ENCODE measurements around the gene ROBO4.

Gene ROBO4

DNA sequence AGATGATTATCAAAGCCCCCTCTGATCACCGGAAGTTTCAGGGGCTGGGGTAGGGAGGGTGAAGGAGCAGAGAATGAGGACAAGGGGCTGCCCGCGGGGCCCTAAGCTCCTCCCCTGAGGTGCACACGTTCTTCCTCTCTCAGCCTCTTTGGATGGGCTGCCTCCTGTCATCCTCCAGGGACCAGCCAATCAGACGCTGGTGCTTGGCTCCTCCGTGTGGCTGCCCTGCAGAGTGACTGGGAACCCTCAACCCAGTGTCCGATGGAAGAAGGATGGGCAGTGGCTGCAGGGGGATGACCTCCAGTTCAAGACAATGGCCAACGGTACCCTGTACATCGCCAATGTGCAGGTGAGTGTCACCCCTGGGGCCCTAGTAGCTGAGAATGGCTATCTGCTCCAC, 24.9 kb downstream of the ROBO4 start:
- no peak for DNase-seq (ENCODE audit: low spot score)

DNA sequence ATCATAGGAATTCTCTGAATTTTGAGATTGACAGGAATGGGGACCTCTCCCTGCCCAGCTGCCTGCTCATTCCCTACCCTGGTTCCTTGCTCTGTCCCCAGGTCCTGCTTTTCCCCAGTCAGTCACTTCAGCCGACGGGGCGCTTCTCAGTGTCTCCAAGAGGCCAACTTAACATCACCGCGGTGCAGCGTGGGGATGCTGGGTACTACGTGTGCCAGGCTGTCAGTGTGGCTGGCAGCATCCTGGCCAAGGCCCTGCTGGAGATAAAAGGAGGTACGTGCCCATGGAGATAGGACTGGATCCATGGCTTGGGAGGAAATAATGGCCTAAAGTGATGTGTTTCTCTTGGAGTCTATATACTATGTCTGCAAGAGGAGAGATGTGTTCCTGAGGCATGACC, 25.4 kb downstream of the ROBO4 start:
- DNase-seq (ENCODE audit: low spot score) = no peak

DNA sequence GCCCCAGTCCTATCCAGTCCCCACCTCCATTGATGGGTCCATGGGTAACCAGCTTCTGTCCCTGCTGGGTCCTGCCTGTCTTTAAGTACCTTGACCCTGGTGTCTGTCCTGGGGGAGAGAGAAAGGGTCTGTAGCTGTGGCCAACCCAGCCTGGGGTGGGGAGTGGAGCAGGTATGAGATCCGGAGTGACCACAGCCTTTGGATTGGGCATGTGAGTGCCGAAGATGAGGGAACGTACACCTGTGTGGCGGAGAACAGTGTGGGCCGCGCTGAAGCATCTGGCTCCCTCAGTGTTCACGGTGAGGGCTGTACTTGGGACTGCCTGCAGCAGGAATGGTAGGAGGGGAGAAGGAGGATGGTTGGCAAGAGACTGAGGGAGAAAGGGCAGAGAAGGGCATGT, 27.2 kb downstream of the ROBO4 start:
- DNase-seq (ENCODE audit: low spot score) = no peak

DNA sequence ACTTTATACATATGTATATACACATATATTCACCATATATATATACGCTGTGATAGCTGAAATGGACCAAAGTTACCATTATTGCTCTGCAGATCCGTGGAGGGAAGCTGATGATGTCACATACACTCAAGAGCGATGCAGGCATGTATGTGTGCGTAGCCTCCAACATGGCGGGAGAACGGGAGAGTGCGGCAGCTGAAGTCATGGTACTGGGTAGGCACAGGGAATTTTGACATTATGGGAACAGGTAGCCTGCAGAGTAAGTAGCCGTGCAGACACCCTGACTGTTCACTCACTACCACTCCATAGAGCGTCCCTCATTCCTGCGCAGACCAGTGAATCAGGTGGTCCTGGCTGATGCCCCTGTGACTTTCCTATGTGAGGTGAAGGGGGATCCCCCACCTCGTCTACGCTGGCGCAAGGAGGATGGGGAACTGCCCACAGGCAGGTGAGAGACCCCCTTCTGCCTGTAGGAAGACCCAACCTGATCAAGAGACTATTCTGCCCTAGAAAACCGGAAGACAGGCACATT, 27.7 kb downstream of the ROBO4 start:
- DNase-seq (ENCODE audit: low spot score) = no peak

DNA sequence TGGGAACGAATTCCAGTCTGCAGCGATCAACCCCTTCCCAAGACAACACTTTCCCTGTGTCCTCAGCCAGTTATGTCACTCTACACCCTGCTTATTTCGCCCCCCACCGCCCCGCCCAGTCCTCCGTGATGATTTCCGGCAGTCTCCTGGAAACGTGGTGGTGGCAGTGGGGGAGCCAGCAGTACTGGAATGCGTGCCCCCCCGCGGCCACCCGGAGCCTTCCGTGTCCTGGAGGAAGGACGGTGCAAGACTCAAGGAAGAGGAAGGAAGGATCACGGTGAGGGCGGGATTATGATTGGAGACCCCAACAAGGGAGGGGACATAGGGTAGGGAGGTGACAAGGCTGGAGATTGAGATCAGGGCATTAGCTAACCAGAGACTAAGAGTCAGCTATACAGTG, 28.3 kb downstream of the ROBO4 start:
- no peak for DNase-seq (ENCODE audit: low spot score)

DNA sequence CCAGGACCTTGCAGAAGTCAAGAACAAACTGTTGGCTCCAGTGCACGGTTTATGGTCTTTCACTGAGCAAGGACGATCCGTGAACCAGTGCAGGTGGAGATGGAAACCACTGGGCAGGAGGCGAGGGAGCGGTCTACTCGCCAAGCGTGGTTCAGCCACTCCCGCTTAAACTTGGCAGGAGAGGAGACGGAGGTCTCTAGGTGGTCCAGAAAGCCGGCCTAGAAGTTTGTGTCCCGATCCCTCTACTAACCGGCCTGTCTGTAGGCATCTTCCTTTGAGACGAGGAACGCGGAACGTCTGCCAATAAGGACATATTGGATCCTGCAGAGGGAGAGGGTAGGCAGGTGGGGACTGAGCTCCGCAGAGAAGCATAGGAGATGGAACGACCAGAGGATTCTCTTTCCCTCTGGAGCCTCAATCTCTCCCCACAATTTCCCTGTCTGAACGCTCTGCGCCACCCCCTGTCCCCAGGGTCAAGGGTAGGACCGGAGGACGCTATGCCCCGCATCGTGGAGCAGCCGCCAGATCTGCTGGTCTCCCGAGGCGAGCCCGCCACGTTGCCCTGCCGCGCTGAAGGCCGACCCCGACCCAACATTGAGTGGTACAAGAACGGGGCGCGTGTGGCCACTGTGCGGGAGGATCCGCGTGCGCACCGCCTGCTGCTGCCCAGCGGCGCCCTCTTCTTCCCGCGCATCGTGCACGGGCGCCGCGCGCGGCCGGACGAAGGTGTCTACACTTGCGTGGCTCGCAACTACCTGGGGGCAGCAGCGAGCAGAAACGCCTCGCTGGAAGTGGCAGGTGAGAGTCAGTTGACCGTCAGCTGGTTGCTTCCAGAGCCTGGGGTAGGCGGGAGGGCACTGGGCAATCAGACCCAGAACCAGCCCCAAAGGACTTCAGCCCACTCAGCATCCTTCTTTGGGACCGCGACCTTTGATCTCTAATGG, 29.1 kb downstream of the ROBO4 start:
- DNase-seq (ENCODE audit: low spot score) = no peak

DNA sequence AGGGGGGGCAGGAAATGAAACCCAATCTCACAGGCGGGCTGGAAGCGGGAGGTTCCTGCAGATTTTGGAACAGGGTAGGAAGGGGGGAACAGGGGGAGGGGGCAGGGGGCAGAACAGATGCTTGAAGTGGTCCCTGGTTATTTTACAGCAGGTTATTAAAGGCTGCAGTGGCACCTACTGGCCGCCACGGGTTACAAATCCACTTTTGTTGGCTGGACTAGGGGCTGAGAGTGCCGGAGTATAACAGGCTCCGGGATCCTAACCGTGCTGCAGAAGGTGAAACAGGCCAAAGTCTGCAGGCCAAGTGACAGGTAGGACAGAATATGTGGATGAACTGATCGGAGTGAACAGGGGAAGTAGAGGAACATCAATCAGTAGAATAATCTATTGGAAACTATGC, 30.0 kb downstream of the ROBO4 start:
- DNase-seq (ENCODE audit: low spot score) = peak; percentile 40

DNA sequence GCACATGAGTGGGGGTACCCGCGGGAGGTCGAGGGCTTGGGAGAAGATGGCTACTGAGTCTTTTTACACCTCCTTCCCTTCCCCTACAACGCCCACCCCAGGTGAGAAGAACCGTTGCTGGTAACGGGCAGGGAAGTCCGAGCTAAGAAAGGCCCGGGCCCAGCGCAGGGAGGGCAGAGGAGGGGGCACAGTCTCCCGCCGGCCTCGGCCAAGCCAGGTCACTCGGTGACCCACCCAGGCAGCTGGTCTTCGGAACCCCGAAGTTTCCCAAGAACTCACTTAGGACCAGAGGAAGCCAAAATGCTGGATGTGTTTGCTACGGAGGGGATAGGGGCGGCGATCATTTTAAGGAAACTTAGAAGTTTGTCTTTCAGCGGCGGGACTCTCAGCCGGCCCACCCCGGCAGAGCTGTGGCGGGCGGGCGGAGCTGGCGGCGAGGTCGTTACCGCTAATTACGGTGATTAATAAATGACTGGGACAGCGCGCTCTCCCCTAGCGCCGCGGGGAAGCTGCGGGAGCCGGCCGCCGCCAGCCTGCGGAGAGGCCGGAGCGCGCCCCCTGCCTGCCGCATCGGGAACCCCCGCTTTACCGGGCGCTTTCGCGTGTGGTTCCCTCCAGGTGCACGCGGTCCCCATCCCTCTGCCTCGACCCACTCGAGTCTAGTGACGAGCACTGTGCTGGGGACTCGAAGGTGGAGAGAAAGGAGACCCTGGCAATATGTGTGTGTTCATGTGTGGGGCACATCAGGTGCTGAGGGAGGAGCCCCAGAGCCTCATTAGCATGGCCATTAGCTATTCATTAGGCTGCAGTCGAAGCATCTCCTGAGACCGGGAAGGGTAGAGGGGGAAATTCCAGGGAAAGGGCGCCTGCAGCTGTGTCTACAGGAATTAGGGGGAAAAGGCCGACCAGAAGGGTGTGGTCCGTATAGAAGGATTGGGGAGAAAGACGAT, 31.5 kb downstream of the ROBO4 start:
- no peak for DNase-seq (ENCODE audit: low spot score)

DNA sequence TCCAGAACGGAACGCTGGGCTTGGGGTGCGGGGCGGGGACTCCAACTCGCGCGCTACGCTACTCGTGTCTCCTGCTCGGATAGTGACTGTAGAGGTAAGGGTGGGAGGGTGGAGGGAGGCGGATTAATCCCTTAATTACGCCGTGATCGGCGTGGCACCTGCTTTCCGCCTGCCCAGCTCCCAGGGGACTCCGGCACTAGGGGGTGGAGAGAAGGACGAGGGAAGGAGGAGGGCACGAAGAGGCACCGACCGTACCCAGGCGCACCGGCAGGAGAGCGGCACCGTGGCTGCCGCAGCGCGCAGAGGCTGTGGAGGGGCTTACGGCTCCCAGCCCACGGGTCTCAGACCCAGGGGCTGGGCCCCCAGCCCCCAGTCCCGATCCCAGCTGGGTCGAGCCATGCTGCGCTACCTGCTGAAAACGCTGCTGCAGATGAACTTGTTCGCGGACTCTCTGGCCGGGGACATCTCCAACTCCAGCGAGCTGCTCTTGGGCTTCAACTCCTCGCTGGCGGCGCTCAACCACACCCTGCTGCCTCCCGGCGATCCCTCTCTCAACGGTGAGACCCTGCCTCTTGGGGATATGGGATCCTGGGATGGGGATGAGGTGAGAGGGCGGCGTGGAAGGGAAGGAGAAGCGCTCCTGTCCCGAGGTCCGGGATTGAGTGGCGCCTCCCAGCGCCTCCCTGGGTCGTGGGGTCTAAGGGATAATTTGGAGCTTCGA, 32.3 kb downstream of the ROBO4 start, which contains the start of gene ROBO3:
Gene ROBO3, plus strand, starts transcription at position 252 of the 721 bp plus-strand sequence. Its CDS starts 146 bp downstream, at position 398.
- no peak for DNase-seq (ENCODE audit: low spot score)

DNA sequence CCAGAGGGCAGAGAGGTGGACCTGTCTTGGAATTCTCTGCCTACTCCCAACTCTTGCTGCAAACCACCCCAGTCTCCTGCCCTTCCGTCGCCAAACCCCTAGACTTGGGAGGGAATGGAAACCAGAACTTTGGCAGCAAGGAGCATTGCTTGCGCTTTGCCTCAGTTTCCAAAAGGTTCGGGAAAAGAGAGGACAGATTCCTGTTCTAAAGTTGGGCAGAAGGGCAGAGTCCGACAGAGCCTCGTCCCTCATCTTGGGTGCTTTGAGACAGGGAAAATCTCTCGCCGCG, 32.8 kb downstream of the ROBO4 start:
- DNase-seq (ENCODE audit: low spot score) = no peak

DNA sequence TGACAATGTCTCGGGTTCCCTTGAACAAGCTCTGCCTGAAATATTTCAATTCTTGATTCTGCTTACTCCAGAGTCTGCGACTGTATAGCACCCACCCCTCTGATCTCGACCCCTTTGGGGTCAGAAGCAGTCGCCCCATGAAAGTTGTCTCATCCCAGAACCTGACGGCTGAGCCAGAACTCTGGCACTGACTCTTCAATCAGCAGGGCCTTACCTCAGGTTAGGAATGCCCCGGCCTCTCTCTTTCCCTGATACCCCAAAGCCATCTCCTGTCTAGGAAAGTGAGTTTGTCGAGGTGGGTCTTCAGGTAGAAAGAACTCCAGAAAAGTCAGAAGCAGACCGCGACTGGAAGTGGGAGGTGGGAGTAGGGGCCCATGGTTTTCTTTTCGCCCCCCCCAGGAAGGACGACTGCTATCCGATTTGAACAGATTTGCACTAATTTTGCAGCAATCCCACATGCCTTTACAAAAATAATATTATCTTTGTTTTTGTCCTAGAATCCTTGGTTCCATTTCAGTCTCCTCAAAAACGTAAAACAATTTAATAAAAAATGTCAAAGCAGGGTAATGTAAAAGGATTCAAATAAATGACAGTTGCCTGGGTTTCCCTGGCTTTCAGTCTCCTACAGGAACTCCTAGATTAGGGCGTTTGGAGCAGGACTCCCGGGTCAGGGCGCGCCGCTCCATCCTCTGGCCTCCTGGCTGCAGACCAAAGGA, 33.3 kb downstream of the ROBO4 start:
- no peak for DNase-seq (ENCODE audit: low spot score)

DNA sequence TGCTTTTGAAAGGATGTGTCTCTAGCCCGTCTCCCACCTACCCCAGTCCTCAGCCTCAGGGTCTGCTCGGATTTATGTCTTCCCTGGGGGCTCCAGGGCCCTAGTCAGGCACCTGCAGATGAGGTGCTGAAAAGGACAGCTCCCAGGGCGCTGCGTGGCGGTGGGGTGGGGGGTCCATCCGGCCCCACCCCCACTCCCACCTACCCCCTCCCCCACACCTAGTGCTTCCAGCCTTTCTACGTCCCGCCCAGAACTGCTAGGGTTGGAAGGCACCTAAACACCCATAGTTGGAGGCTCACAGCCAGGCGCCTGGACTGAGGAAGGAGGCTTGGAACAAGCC, 33.9 kb downstream of the ROBO4 start:
- DNase-seq (ENCODE audit: low spot score) = no peak

DNA sequence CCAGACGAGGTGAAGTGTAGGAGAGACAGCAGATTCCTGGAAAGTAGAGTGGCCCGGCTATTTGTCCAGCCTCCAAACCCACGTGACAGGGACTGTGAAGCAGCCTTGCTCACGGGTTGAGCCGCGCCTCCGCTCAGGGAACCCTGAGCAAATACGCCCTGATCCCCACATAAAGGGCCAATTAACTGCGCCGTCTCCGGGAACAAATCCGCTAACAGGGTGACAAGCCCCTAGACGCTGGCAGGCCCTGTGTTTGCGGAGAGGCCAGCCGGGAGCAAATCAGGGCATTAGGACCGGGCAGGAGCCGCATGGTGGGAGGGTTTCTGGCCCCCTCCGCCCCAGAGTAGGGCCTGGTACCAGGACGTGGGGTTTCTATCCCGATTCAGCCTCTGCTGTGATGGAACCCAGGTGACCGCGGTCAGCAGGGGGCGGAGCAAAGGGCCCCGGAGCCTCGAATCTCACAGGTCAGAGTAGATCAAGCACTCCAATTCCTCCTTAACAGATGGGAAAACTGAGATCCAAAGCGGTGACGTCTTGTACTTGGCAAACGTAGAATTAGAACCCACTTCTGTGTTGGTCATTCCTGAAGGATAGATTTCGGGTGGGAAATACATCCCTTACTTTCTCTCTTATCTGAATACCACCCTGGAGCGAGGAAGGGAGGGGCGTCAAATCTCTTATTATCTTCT, 34.4 kb downstream of the ROBO4 start:
- DNase-seq (ENCODE audit: low spot score) = peak; percentile 21

DNA sequence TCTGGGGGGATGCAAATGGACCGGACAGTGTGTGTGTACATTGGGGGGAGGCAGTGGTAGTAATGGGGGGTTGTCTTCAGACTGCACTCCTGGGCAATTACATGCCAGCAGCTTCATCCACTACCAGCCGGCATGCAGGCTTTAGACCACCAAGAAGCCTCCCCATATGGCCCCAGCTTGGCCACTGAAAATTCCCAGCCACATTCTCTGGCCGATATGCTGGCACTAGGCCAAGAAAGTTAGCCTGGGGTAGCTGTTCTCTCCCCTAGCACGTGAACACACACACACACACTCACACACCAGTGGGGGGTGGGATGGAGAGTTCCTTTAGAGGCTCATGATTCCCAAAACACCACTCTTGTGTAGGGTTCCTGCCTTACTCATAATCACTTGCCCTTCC, 36.0 kb downstream of the ROBO4 start:
- DNase-seq (ENCODE audit: low spot score) = no peak

DNA sequence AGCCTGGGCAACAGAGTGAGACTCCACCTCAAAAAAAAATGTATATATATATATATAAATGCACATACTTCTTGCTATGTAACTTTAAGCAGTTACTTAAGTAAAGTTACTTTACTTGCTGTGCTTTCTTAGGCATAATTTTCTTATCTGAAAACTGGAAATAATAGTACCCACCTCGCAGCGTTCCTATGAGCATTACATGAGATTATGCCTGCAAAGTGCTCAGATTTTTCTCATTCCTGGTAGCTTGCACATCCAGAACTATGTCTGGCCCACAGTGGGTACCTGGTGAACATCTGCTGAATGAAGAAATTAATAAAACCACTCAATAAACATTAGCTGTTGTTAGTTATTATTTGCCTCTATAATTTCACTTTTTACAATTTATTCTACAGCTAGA, 38.5 kb downstream of the ROBO4 start:
- no peak for DNase-seq (ENCODE audit: low spot score)

DNA sequence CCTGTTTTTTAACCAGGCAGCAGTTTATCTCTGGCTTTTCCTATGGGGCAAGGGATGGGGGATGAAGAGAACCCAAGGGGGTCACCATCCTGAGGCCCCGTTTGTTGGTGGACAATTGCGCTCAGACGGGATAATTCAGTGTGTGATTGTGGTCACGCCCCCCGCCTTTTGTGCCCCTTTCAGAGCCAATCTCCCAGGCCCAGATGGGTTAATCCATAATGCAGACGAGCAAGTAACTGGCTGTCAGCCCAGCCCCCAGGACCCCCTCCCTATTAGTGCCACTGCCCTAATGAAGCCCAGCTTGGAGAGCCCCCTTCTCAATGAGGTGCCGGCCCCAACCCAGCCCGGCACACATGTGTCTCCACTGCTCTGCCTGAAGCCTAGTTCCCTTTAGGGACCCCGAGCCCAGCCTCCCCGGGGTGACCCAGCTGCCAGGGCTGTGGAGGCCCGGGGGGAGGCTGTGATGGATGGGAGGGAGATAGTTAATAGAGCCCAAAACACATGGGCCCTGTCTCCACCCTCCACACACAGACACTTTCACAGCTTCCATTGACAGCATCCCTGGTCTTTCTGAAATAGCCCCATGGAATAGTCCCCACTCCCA, 51.5 kb downstream of the ROBO4 start:
- DNase-seq (ENCODE audit: low spot score) = no peak

DNA sequence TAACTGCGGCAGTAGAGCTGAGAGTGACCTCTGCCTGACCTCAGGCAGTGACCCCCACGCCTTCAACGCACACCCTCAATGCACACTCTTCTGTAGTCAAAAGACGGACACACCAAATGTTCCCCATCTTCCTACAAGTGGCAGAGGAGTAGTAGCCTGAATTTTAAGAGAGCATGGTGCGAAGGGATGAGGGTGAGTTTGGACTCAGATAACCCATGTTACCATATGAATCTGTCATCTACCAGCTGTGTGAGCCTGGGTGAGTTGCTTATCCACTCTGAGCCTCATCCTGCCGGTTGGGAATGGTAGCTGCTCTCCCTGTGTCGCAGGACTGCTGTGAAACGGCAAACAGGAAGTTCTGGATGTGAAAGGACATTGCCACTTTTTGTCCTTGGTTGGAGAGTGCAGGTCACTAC, 53.0 kb downstream of the ROBO4 start:
- DNase-seq (ENCODE audit: low spot score) = no peak

DNA sequence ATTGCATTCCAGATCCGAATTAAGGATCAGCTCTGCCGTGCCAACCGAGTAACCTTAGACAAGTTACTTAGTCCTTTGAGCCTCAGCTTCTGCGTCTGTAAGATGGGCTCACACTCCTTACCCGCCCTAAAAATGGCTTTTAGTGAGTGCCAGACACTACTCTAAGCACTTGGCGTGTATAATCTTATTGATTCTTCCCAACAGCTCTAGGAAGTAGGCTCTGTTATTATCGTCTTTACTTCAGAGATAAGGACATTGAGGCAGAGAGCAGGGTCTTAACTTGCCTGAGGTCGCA, 54.1 kb downstream of the ROBO4 start:
- DNase-seq (ENCODE audit: low spot score) = no peak

DNA sequence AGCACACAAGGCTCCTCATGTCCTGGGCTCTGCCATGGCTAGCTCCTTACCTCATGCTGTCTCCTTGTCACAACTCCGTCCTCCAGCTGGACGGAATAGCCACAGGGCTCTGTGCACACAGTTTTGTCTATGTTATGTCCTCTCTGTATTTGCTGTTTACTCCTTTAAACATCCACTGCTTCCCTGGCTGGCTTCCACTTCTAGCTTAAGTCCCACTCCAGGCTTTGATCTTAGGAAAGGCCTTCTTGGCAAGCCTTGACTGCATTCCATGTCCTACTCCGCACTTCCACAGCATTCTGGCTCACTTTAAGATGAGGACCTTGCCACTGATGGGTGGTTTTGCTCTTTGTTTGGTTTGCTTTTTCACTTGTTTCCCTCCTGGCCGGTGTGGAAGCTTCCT, 55.4 kb downstream of the ROBO4 start:
- no peak for DNase-seq (ENCODE audit: low spot score)

DNA sequence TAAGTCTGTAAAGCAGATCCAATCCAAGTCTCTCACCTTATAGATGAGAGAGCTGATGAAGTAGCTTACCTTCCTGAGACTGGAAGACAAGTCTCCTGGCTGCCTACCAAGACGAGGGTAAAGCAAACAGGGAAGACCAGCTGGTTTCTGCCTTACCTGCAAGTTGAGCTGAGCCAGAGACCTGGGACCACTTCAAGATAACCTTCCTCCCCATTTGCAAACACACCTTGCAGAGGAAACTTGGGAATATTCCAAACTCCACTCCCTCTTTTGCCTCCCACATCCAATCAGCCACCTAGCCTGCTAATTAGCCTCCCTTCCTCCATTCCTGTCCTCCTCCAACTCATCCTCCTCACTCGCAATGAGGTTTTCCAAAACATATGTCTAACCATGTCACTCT, 55.8 kb downstream of the ROBO4 start:
- DNase-seq (ENCODE audit: low spot score) = no peak

DNA sequence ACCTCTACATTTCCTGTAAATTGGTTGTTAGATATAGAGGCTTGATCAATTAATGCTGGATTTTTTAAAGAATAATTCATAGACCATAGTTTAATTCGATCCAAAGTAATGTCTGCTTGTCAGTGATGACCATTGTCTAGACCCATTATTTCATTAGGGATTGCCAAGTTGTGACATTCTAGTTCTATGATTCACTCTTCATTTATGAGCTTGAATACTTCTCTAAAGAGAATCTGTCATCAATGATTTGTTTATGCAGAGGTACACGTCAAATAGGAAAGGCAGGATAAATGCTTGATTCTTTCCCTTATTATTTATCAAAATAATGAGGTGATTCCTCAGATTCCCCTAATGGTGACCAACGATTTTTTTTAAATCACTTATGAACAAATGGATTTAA, 56.5 kb downstream of the ROBO4 start:
- no peak for DNase-seq (ENCODE audit: low spot score)

All from cerebellar cortex (tissue), 1 donor.